ENCODE measurements around the gene SPARC. TPM values are rescaled to one million over a fixed set of nuclear protein-coding genes. Genes with fewer than 3 reads are reported as not detected.

The SPARC gene
- total and polyA plus RNA-seq, 4 donors, result 145 to 1,186 (median 918) TPM

- no peaks in the 10 kb centered on the region for H3K9me3 ChIP-seq (ENCODE audit: control insufficient read depth in 4 of 4, insufficient read depth in 3 of 4, low read length in 3 of 4)
- no peak for TF ChIP-seq CTCF (IDR thresholded peaks at IDR 0.05; ENCODE audit: control extremely low read depth, extremely low read depth)
- no peak overlapping the region for H3K9ac ChIP-seq (ENCODE audit: insufficient read depth in 1 of 2, low read length in 2 of 2)
- no peaks in the 10 kb centered on the region for H3K27me3 ChIP-seq (ENCODE audit: control insufficient read depth in 3 of 3, insufficient read depth in 3 of 3, low read length in 2 of 3)
- 71 to 79% methylated on average over 12 of the region's 12 CpGs for WGBS, 2 donors
- DNase-seq, result no peak
- peak; percentile 16 for ATAC-seq (ENCODE audit: insufficient read depth, low FRiP score)
- peak overlapping the region in 1 of 2 donors; percentile 49 for H3K27ac ChIP-seq (ENCODE audit: low read depth in 1 of 2, low read length in 1 of 2)
- no peak overlapping the region for H3K4me3 ChIP-seq
- peaks cover 4 to 29% (median 12%) of the 10 kb centered on the region in 4 donors for H3K36me3 ChIP-seq (ENCODE audit: control insufficient read depth in 4 of 4, insufficient read depth in 4 of 4, low read length in 4 of 4)
- H3K4me1 ChIP-seq (ENCODE audit: control insufficient read depth in 5 of 5, insufficient read depth in 5 of 5, low read length in 5 of 5), result peaks cover 11 to 28% (median 16%) of the 10 kb centered on the region in 5 donors
Measured at GRCh38 chr5:151660616-151661495, 25.9 kb downstream of the SPARC start.

- H3K4me1 ChIP-seq (ENCODE audit: control insufficient read depth in 5 of 5, insufficient read depth in 5 of 5, low read length in 5 of 5), result peaks cover 5 to 11% (median 7%) of the 10 kb centered on the region in 5 donors
- peaks cover 0 to 17% (median 6%) of the 10 kb centered on the region in 4 donors for H3K36me3 ChIP-seq (ENCODE audit: control insufficient read depth in 4 of 4, insufficient read depth in 4 of 4, low read length in 4 of 4)
- DNase-seq (peak; percentile 84 to 87 (median 85)), ATAC-seq (ENCODE audit: insufficient read depth, low FRiP score) (peak; percentile 83)
- 30 to 33% methylated on average over 10 of the region's 10 CpGs for whole genome bisulfite sequencing, 2 donors
- H3K27me3 ChIP-seq (ENCODE audit: control insufficient read depth in 3 of 3, insufficient read depth in 3 of 3, low read length in 2 of 3), result no peaks in the 10 kb centered on the region
- no peak overlapping the region for H3K27ac ChIP-seq (ENCODE audit: low read depth in 1 of 2, low read length in 1 of 2)
- no peak overlapping the region for H3K4me3 ChIP-seq
- H3K9ac ChIP-seq (ENCODE audit: insufficient read depth in 1 of 2, low read length in 2 of 2), result peak overlapping the region in 1 of 2 donors; percentile 47
- no peaks in the 10 kb centered on the region for H3K9me3 ChIP-seq (ENCODE audit: control insufficient read depth in 4 of 4, insufficient read depth in 3 of 4, low read length in 3 of 4)
- TF ChIP-seq CTCF (IDR thresholded peaks at IDR 0.05; ENCODE audit: control extremely low read depth, extremely low read depth), result peak; percentile 63
Measured at GRCh38 chr5:151659001-151659754, 27.5 kb downstream of the SPARC start.

- ATAC-seq (ENCODE audit: insufficient read depth, low FRiP score) (no peak), DNase-seq (no peak)
- H3K36me3 ChIP-seq (ENCODE audit: control insufficient read depth in 4 of 4, insufficient read depth in 4 of 4, low read length in 4 of 4), result peaks cover 0 to 3% (median 0%) of the 10 kb centered on the region in 4 donors
- H3K4me3 ChIP-seq, result no peak overlapping the region
- H3K27me3 ChIP-seq (ENCODE audit: control insufficient read depth in 3 of 3, insufficient read depth in 3 of 3, low read length in 2 of 3), result no peaks in the 10 kb centered on the region
- no peak overlapping the region for H3K27ac ChIP-seq (ENCODE audit: low read depth in 1 of 2, low read length in 1 of 2)
- peaks cover 0 to 5% (median 0%) of the 10 kb centered on the region in 5 donors for H3K4me1 ChIP-seq (ENCODE audit: control insufficient read depth in 5 of 5, insufficient read depth in 5 of 5, low read length in 5 of 5)
- TF ChIP-seq CTCF (IDR thresholded peaks at IDR 0.05; ENCODE audit: control extremely low read depth, extremely low read depth), result no peak
- H3K9ac ChIP-seq (ENCODE audit: insufficient read depth in 1 of 2, low read length in 2 of 2), result no peak overlapping the region
- no peaks in the 10 kb centered on the region for H3K9me3 ChIP-seq (ENCODE audit: control insufficient read depth in 4 of 4, insufficient read depth in 3 of 4, low read length in 3 of 4)
- 90 to 94% methylated on average over 1 of the region's 1 CpG for WGBS, 2 donors
Measured at GRCh38 chr5:151657114-151657513, 29.6 kb downstream of the SPARC start.

All from lung (tissue), 12 donors.